Epithelial cell of esophagus (primary cell): ENCODE measurements around the gene PARN.

ENCODE experiments used
- DNase-seq: peaks from one replicate; pipeline ENCODE4 v3.0.0; 2010; ENCODE audit warnings: low read depth
- H3K4me3 ChIP-seq: 2 replicates; pipeline ENCODE4 v1.5.1; 2011; ENCODE audit warnings: mild to moderate bottlenecking, low read length, control low read depth
- CTCF ChIP-seq: IDR thresholded peaks from 2 replicates; pipeline ENCODE4 v1.5.1; 2011; ENCODE audit warnings: low read depth, mild to moderate bottlenecking, low read length, control low read depth, inconsistent platforms; ENCODE audit not compliant: insufficient read depth; ENCODE audit errors: missing control alignments

The PARN gene

GRCh38 chr16:14668556-14669223, 38.6 kb upstream of the PARN start:
- TF ChIP-seq CTCF: no peak
- no peak overlapping the region for H3K4me3 ChIP-seq
- no peak for DNase-seq

- DNase-seq: no peak
- no peak overlapping the region for H3K4me3 ChIP-seq
- no peak for TF ChIP-seq CTCF
Measured at GRCh38 chr16:14667347-14668266, 37.5 kb upstream of the PARN start.

- DNase-seq: peak; percentile 36
- H3K4me3 ChIP-seq: no peak overlapping the region
- TF ChIP-seq CTCF: no peak
Measured at GRCh38 chr16:14658063-14658462, 28.0 kb upstream of the PARN start.

GRCh38 chr16:14652726-14653125, 22.7 kb upstream of the PARN start:
- H3K4me3 ChIP-seq: no peak overlapping the region
- TF ChIP-seq CTCF: no peak
- no peak for DNase-seq

- peak; percentile 90 for DNase-seq
- no peak for TF ChIP-seq CTCF
Measured at GRCh38 chr16:14650629-14651028, 20.6 kb upstream of the PARN start.

GRCh38 chr16:14649816-14650215, 19.8 kb upstream of the PARN start:
- no peak for DNase-seq
- no peak for TF ChIP-seq CTCF
- no peak overlapping the region for H3K4me3 ChIP-seq

More at GRCh38 chr16:14650629-14651028, 20.6 kb upstream of the PARN start:
- H3K4me3 ChIP-seq: no peak overlapping the region

- no peak for TF ChIP-seq CTCF
- H3K4me3 ChIP-seq: no peak overlapping the region
- DNase-seq: no peak
Measured at GRCh38 chr16:14641926-14642325, 11.9 kb upstream of the PARN start.
